ENCODE data around the gene CYP4F3. TPM values are rescaled to one million over a fixed set of nuclear protein-coding genes. Genes with fewer than 3 reads are reported as not detected.
"Not testable (repeated sequence)": the region's sequence is repeated elsewhere in the genome, so short reads cannot be mapped to it uniquely, and the experiment has no call there.

CYP4F3 gene
- total RNA-seq, 1 experiment from 2014 or later: 0.04 TPM

GRCh38 chr19:15593766-15594165 lies 46.9 kb upstream of the CYP4F3 start:
- H3K4me1 Mint-ChIP-seq; DNase-seq (ENCODE audit: low spot score); H3K27ac Mint-ChIP-seq; H3K4me3 Mint-ChIP-seq; POLR2A ChIA-PET; ATAC-seq: not testable (repeated sequence)
- Mint-ChIP-seq H3K27me3 (ENCODE audit: low read depth) (peaks cover 14% of the 10 kb centered on the region), H3K36me3 (peaks cover 26% of the 10 kb centered on the region), H3K9me3 (peaks cover 62% of the 10 kb centered on the region)
- CTCF ChIA-PET: interaction anchor here (0.6 kb wide), 1 partner anchor 490 kb away, joined by 3 read pairs; no protein-coding TSS in a partner anchor

- no peak overlapping the region for H3K4me3 Mint-ChIP-seq
- no peak for ATAC-seq
- TF ChIP-seq, protein P1, sequence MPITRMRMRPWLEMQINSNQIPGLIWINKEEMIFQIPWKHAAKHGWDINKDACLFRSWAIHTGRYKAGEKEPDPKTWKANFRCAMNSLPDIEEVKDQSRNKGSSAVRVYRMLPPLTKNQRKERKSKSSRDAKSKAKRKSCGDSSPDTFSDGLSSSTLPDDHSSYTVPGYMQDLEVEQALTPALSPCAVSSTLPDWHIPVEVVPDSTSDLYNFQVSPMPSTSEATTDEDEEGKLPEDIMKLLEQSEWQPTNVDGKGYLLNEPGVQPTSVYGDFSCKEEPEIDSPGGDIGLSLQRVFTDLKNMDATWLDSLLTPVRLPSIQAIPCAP (CRISPR knock-in tag; IDR thresholded peaks at IDR 0.05): no peak
- TF ChIP-seq RORB (CRISPR knock-in tag; IDR thresholded peaks at IDR 0.05): no peak
- no peak for TF ChIP-seq ETV6 (CRISPR knock-in tag; IDR thresholded peaks at IDR 0.05)
- no peak for TF ChIP-seq CBFB (CRISPR knock-in tag; IDR thresholded peaks at IDR 0.05; ENCODE audit: low read depth)
- TF ChIP-seq JUN (CRISPR knock-in tag; IDR thresholded peaks at IDR 0.05): no peak
- no peak for TF ChIP-seq JAZF1 (CRISPR knock-in tag; IDR thresholded peaks at IDR 0.05)
- TF ChIP-seq, protein P2, sequence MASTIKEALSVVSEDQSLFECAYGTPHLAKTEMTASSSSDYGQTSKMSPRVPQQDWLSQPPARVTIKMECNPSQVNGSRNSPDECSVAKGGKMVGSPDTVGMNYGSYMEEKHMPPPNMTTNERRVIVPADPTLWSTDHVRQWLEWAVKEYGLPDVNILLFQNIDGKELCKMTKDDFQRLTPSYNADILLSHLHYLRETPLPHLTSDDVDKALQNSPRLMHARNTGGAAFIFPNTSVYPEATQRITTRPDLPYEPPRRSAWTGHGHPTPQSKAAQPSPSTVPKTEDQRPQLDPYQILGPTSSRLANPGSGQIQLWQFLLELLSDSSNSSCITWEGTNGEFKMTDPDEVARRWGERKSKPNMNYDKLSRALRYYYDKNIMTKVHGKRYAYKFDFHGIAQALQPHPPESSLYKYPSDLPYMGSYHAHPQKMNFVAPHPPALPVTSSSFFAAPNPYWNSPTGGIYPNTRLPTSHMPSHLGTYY (CRISPR knock-in tag; IDR thresholded peaks at IDR 0.05): no peak
- no peak for TF ChIP-seq CDX4 (CRISPR knock-in tag; IDR thresholded peaks at IDR 0.05; ENCODE audit: borderline replicate concordance)
- no peak for TF ChIP-seq NFYB (CRISPR knock-in tag; conservative IDR thresholded peaks at IDR 0.05; ENCODE audit: low read depth)
- TF ChIP-seq ZNF423 (CRISPR knock-in tag; IDR thresholded peaks at IDR 0.05): no peak
- no peak for TF ChIP-seq NFATC4 (CRISPR knock-in tag; IDR thresholded peaks at IDR 0.05)
- no peak for TF ChIP-seq EMX1 (CRISPR knock-in tag; IDR thresholded peaks at IDR 0.05)
- TF ChIP-seq SMAD3 (CRISPR knock-in tag; IDR thresholded peaks at IDR 0.05; ENCODE audit: borderline replicate concordance): no peak
- TF ChIP-seq FOXP1 (CRISPR knock-in tag; IDR thresholded peaks at IDR 0.05; ENCODE audit: borderline replicate concordance): no peak
- TF ChIP-seq ZNF281 (CRISPR knock-in tag; IDR thresholded peaks at IDR 0.05): no peak
- TF ChIP-seq, protein P3, sequence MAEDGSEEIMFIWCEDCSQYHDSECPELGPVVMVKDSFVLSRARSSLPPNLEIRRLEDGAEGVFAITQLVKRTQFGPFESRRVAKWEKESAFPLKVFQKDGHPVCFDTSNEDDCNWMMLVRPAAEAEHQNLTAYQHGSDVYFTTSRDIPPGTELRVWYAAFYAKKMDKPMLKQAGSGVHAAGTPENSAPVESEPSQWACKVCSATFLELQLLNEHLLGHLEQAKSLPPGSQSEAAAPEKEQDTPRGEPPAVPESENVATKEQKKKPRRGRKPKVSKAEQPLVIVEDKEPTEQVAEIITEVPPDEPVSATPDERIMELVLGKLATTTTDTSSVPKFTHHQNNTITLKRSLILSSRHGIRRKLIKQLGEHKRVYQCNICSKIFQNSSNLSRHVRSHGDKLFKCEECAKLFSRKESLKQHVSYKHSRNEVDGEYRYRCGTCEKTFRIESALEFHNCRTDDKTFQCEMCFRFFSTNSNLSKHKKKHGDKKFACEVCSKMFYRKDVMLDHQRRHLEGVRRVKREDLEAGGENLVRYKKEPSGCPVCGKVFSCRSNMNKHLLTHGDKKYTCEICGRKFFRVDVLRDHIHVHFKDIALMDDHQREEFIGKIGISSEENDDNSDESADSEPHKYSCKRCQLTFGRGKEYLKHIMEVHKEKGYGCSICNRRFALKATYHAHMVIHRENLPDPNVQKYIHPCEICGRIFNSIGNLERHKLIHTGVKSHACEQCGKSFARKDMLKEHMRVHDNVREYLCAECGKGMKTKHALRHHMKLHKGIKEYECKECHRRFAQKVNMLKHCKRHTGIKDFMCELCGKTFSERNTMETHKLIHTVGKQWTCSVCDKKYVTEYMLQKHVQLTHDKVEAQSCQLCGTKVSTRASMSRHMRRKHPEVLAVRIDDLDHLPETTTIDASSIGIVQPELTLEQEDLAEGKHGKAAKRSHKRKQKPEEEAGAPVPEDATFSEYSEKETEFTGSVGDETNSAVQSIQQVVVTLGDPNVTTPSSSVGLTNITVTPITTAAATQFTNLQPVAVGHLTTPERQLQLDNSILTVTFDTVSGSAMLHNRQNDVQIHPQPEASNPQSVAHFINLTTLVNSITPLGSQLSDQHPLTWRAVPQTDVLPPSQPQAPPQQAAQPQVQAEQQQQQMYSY (CRISPR knock-in tag; IDR thresholded peaks at IDR 0.05): no peak
- peaks cover 12% of the 10 kb centered on the region for H3K27me3 Mint-ChIP-seq (ENCODE audit: low read depth)
- peaks cover 26% of the 10 kb centered on the region for H3K36me3 Mint-ChIP-seq
- ChIA-PET POLR2A (no interaction called here), CTCF (no interaction called here)
- H3K9me3 Mint-ChIP-seq: peaks cover 59% of the 10 kb centered on the region
- no peaks in the 10 kb centered on the region for H3K4me1 Mint-ChIP-seq
- no peak overlapping the region for H3K27ac Mint-ChIP-seq
- no peak for DNase-seq (ENCODE audit: low spot score)
These were observed 45.6 kb upstream of the CYP4F3 start for GRCh38 chr19:15595069-15595468.

DNA sequence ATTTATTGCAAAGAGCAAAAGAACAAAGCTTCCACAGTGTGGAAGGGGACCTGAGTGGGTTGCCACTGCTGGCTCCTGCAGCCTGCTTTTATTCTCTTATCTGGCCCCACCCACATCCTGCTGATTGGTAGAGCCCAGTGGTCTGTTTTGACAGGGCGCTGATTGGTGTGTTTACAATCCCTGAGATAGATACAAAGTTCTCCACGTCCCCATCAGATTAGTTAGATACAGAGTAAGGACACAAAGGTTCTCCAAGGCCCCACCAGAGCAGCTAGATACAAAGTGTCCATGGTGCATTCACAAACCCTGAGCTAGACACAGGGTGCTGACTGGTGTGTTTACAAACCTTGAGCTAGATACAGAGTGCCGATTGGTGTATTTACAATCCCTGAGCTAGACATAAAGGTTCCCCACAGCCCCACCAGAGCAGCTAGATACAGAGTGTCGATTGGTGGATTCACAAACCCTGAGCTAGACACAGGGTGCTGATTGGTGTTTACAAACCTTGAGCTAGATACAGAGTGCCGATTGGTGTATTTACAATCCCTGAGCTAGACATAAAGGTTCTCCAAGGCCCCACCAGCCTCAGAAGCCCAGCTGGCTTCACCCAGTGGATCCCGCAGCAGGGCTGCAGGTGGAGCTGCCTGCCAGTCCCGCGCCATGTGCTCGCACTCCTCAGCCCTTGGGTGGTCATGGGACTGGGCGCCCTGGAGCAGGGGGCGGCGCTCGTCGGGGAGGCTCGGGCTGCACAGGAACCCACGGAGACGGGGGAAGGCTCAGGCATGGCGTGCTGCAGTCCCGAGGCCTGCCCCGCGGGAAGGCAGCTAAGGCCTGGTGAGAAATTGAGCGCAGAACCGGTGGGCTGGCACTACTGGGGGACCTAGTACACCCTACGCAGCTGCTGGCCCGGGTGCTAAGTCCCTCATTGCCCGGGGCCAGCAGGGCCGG lies 32.4 kb upstream of the CYP4F3 start:
- Mint-ChIP-seq H3K36me3 (peaks cover 34% of the 10 kb centered on the region), H3K9me3 (peaks cover 61% of the 10 kb centered on the region)
- H3K4me3 Mint-ChIP-seq; POLR2A ChIA-PET; CTCF ChIA-PET; ATAC-seq; H3K4me1 Mint-ChIP-seq; H3K27me3 Mint-ChIP-seq (ENCODE audit: low read depth); DNase-seq (ENCODE audit: low spot score); H3K27ac Mint-ChIP-seq: not testable (repeated sequence)
